HG03060 (cell line): ENCODE results near the gene CAMKV.
"Not testable (repeated sequence)": the region's sequence is repeated elsewhere in the genome, so short reads cannot be mapped to it uniquely, and the experiment has no call there.

Experiments used
- ATAC-seq: cut with Tn5 transposase; IDR thresholded peaks from one replicate; pipeline ENCODE4 v1.9.1; 2021; ENCODE audit warnings: low read depth, moderate number of reproducible peaks; ENCODE audit not compliant: unreplicated experiment

Gene CAMKV

GRCh38 chr3:49856181-49857005 lies 13.3 kb downstream of the CAMKV start, which contains the start of gene TRAIP:
TRAIP (minus strand) TSS chr3:49856564; CDS start chr3:49856453, 111 bp downstream.
- peak; percentile 95 for ATAC-seq

GRCh38 chr3:49855662-49856061 lies 14.0 kb downstream of the CAMKV start:
- no peak for ATAC-seq

GRCh38 chr3:49845694-49846093 lies 24.0 kb downstream of the CAMKV start:
- no peak for ATAC-seq

GRCh38 chr3:49844464-49845183 lies 25.1 kb downstream of the CAMKV start:
- ATAC-seq = no peak

- ATAC-seq = no peak
Observed at GRCh38 chr3:49842843-49843517, 26.7 kb downstream of the CAMKV start.

GRCh38 chr3:49841806-49842205 lies 27.9 kb downstream of the CAMKV start:
- no peak for ATAC-seq

GRCh38 chr3:49841126-49841696 lies 28.5 kb downstream of the CAMKV start:
- ATAC-seq = no peak

GRCh38 chr3:49840388-49840787 lies 29.3 kb downstream of the CAMKV start:
- ATAC-seq = no peak

GRCh38 chr3:49839193-49839809 lies 30.4 kb downstream of the CAMKV start:
- no peak for ATAC-seq

GRCh38 chr3:49831341-49831740 lies 38.4 kb downstream of the CAMKV start:
- no peak for ATAC-seq

GRCh38 chr3:49826016-49826415 lies 43.7 kb downstream of the CAMKV start:
- no peak for ATAC-seq

GRCh38 chr3:49823131-49823530 lies 46.6 kb downstream of the CAMKV start:
- ATAC-seq = not testable (repeated sequence)

- ATAC-seq = no peak
Observed at GRCh38 chr3:49813497-49814174, 56.1 kb downstream of the CAMKV start, which contains the start of gene UBA7. UBA7 (minus strand) TSS chr3:49813953; CDS start chr3:49813787, 166 bp downstream.

- ATAC-seq = no peak
Observed at GRCh38 chr3:49812916-49813496, 56.7 kb downstream of the CAMKV start.
